AG09309 (cell line): ENCODE results near the gene SLC16A2.

Source experiments
- DNase-seq: peaks from one replicate; pipeline ENCODE4 v3.0.0-alpha.2; 2010; ENCODE audit warnings: low read depth
- H3K4me3 ChIP-seq: 2 replicates; pipeline ENCODE4 v1.5.1; 2011; ENCODE audit warnings: mild to moderate bottlenecking, low read depth, low read length, moderate library complexity; ENCODE audit not compliant: control insufficient read depth
- CTCF ChIP-seq: IDR thresholded peaks from 2 replicates; pipeline ENCODE4 v1.5.1; 2011; ENCODE audit warnings: mild to moderate bottlenecking, low read depth, low read length, inconsistent platforms; ENCODE audit not compliant: insufficient read depth, control insufficient read depth; ENCODE audit errors: missing control alignments

The SLC16A2 gene

GRCh38 chrX:74438764-74439163 is 17.5 kb downstream of the SLC16A2 start:
- DNase-seq: no peak
- H3K4me3 ChIP-seq: no peak overlapping the region
- no peak for TF ChIP-seq CTCF

GRCh38 chrX:74445099-74445498 is 23.8 kb downstream of the SLC16A2 start:
- H3K4me3 ChIP-seq: no peak overlapping the region
- DNase-seq: no peak
- no peak for TF ChIP-seq CTCF

GRCh38 chrX:74446876-74447275 is 25.6 kb downstream of the SLC16A2 start:
- DNase-seq: no peak
- no peak overlapping the region for H3K4me3 ChIP-seq
- TF ChIP-seq CTCF: no peak

- no peak overlapping the region for H3K4me3 ChIP-seq
- no peak for TF ChIP-seq CTCF
- DNase-seq: no peak
Measured at GRCh38 chrX:74448669-74449068, 27.4 kb downstream of the SLC16A2 start.

GRCh38 chrX:74449322-74449936 is 28.1 kb downstream of the SLC16A2 start:
- no peak overlapping the region for H3K4me3 ChIP-seq
- no peak for DNase-seq
- no peak for TF ChIP-seq CTCF

- DNase-seq: peak; percentile 49
- no peak for TF ChIP-seq CTCF
- no peak overlapping the region for H3K4me3 ChIP-seq
Measured at GRCh38 chrX:74449937-74450330, 28.6 kb downstream of the SLC16A2 start.
